ENCODE measurements around the gene CCDC148.
"Not testable (repeated sequence)": the region's sequence is repeated elsewhere in the genome, so short reads cannot be mapped to it uniquely, and the experiment has no call there.

Gene CCDC148

DNA sequence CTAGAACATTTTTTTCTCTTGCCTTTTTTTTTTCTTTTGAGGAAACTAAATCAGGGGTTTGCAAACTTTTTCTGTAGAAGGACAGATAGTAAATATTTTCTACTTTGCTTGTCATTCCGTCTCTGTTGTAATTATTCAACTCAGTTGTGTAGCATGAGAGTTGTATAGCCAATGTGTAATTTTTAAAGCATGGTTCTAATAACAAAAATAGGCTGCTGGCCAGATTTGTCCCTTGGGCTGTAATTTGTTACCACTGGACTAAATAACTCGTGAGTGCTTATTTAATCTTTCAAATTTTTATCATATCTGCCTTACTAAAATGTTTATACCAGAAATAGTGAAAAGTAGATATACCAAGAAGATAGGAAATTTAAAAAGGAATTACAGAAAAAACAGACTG is 43.0 kb downstream of the CCDC148 start:
- no peak for DNase-seq

- no peak for DNase-seq
Observed at GRCh38 chr2:158412206-158412605, 44.3 kb downstream of the CCDC148 start.

GRCh38 chr2:158411748-158412147 is 44.8 kb downstream of the CCDC148 start:
- DNase-seq: no peak

DNA sequence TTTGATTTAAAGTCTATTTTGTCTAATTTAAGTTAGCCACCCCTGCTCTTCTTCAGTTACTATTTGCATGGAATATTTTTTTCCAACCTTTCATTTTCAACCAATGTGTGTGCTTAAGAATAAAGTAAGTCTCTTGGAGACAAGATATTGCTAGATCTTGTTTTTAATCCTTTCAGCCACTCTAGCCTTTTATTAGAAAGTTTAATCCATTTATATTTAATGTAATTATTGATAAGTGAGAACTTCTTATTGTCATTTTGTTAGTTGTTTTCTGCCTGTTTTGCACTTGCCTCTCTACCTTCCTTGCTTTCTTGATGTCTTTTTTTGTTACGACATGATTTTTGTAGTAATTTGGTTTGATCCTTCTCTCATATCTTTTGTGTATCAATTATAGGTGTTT is 46.4 kb downstream of the CCDC148 start:
- no peak for DNase-seq

GRCh38 chr2:158407031-158407430 is 49.5 kb downstream of the CCDC148 start:
- no peak for DNase-seq

- DNase-seq: no peak
Observed at GRCh38 chr2:158405341-158405740, 51.2 kb downstream of the CCDC148 start.

- DNase-seq: no peak
Observed at GRCh38 chr2:158403237-158403636, 53.3 kb downstream of the CCDC148 start.

DNA sequence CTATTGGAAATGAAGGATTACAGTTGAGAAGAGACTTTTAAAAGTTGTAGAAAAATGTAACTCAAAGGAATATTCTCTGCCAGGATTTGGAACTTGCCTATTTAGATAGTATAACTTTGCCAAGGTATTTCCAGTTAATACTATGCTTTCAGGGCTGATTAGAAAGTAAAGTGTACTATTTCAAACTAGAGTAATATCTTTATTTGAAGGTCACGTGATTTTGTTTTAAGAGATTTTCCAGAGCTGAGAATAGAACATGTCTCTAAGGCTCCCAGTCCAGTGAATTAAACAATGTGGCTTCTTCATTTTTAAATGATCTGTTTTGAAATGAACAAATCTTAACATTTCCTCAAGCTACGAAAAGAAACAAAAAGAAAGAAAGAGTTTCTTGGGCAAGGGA is 53.9 kb downstream of the CCDC148 start:
- no peak for DNase-seq

DNA sequence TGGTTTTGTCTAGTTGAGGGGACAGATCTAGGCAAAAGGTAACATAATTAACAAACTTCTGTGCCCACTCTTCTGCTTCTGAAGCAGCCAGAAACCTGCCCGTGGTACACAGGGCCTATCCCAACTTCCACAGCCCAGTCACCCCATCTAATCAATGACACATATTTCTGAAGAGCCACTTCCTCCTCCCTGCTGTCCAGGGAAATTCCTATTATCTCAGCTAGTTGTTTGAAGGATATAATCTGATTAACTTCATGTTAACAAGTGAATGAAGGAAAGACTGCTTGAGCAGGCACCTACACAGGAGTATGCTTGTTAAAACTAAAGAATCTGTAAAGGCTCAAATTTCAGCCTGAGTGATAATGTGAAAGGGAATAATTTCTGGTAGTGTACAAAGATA is 61.4 kb downstream of the CCDC148 start:
- DNase-seq: no peak

- no peak for DNase-seq
Observed at GRCh38 chr2:158394453-158394852, 62.1 kb downstream of the CCDC148 start.

GRCh38 chr2:158393886-158394285 is 62.7 kb downstream of the CCDC148 start:
- DNase-seq: no peak

GRCh38 chr2:158392687-158393086 is 63.9 kb downstream of the CCDC148 start:
- no peak for DNase-seq

- DNase-seq: no peak
Observed at GRCh38 chr2:158391876-158392275, 64.7 kb downstream of the CCDC148 start.

DNA sequence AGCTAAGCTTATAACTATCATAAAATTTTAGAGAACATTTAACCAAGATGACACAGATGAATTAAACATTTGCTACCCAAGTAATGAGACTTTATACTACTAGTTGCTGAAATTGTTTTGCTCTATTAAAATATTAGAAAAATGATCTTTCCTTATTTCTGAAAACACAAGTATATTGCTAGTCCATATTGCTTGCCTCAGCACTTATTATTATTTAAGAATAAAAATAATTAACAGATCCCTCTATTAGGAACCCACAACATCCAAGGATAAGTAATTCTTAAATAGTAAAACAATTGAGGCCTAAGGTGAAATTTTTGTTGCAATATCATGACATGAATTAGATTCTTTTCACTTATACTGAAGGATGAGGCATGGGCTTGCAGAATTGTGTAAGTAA is 65.2 kb downstream of the CCDC148 start:
- no peak for DNase-seq

- no peak for DNase-seq
Observed at GRCh38 chr2:158388159-158388558, 68.4 kb downstream of the CCDC148 start.

DNA sequence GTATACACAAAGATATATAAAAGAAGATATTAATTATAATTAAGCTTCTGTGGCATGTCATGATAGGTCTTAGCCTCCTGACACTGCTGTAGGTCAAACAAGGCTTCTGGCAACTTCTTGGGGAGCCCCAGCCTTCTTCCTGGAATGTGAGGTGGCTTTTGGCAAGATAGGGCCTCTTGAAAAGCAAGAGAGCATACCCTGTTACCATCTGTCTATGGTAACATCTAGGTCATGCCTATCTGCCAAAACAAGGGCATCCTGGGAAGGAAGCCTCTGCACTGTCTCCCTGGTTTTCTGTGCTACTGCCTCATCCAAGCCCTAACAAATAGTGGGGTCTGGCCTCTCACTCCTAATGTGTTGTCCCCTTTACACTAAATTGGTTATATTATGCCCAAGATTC is 70.9 kb downstream of the CCDC148 start:
- no peak for DNase-seq

- DNase-seq: no peak
Observed at GRCh38 chr2:158381978-158382377, 74.6 kb downstream of the CCDC148 start.

DNA sequence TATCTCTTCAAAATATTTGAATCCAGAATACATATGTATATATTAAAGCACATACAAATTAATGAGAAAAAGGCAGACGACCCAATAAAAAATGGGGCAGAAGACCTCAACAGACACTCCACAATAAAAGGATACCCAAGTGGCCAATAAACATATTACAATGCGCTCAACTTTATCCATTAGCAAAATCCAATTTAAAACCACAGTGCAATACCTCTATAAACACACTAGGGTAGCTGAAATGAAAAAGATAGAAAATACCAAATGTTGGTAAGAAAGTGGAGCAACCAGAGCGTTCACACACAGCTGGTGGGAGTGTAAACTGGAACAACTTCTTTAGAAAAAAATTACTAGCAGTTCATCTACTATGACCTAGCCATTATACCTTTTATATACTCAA is 75.3 kb downstream of the CCDC148 start:
- no peak for DNase-seq

GRCh38 chr2:158380746-158381145 is 75.8 kb downstream of the CCDC148 start:
- DNase-seq: no peak

DNA sequence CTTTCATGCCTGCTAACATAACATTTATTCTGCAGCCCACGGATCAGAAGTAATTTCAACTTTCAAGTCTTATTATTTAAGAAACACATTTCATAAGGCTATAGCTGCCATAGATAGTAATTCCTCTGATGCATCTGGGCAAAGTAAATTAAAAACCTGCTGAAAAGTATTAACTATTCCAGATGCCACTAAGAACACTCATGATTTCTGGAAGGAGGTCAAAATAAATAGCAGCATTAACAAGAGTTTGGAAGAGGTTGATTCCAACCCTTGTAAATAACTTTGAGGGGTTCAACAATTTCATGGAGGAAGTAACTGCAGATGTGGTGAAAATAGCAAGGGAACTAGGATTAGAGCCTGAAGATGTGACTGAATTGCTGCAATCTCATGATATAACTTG is 77.6 kb downstream of the CCDC148 start:
- no peak for DNase-seq

DNA sequence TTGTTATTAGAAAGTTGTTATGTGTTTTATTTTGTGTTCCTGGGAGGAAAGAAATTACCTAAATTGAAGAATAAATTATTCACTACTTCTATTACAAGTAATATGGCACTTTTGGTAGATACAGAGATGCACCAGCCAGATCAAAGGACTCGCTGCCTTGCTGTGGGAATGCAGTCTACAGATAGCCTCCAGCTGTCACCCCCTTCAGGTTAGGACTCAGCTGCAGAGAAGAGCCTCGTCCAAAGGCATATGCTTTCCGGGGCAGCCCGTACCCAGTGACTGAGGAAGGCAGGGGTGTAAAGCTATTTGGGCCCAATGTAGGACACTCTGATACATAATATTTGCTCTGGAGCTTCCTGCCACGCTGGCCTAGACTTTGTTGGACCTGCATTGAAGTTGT is 90.2 kb downstream of the CCDC148 start:
- no peak for DNase-seq

DNA sequence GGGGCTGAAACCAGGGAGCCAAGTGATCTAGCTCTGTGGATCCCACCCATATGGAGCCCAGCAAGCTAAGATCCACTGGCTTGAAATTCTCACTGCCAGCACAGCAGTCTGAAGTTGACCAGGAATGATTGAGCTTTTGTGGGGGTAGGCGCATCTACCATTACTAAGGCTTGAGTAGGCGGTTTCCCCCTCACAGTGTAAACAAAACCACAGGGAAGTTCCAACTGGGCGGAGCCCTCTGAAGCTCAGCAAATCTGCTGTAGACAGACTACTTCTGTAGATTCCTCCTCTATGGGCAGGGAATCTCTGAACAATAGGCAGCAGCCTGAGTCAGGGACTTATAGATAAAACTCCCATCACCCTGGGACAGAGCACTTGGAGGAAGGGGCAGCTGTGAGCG is 96.7 kb downstream of the CCDC148 start:
- DNase-seq: no peak

DNA sequence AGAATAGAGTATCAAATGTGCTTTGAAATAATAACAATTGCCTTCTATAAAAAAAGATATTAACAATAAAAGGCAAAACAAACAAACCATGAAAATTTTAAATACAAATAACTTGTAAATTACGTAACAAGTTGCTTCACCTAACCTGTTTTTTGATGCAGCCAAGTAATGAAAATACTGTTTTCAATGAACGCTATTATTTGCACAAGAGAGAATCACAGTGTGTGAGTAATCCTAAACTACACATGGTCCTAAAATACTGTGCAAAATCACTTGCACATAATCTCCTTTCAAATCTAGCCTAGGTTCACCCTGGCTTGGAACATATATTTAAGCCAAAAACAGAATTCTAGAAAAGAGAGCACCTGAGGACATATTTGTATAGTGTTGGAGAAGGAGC is 98.9 kb downstream of the CCDC148 start:
- no peak for DNase-seq

GRCh38 chr2:158357122-158357521 is 99.4 kb downstream of the CCDC148 start:
- no peak for DNase-seq

DNA sequence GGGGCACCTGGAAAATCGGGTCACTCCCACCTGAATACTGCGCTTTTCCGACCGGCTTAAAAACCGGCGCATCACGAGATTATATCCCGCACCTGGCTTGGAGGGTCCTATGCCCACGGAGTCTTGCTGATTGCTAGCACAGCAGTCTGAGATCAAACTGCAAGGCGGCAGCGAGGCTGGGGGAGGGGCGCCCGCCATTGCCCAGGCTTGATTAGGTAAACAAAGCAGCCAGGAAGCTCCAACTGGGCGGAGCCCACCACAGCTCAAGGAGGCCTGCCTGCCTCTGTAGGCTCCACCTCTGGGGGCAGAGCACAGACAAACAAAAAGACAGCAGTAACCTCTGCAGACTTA is 105.1 kb downstream of the CCDC148 start:
- DNase-seq: not testable (repeated sequence)

DNA sequence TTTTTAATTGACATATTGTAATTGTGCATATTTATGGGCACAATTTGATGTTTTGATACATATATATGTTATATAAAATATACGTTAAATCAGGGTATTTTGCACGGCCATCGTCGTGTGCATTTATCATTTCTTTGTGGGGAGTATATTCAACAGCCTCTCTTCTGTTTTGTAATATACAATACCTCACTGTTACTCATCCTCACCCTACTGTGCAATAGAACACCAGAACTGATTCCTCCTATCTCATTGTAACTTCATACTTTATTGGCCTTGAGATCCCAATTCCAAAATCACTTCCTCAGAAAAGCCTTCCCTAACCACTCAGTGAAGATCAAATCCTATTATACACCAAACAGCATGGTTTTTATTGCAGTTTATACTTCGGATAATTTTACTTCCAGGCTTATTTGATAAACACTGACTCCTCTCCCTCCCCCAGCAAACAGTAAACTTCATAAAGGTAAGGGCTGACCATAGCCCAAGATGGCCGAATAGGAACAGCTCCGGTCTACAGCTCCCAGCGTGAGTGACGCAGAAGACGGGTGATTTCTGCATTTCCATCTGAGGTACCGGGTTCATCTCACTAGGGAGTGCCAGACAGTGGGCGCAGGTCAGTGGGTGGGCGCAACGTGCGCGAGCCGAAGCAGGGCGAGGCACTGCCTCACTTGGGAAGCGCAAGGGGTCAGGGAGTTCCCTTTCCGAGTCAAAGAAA is 105.6 kb downstream of the CCDC148 start:
- peak; percentile 83 for DNase-seq

Data from NCI-H748 treated with DMSO at 0.1 percent for 48 hours (cell line).